Natural killer cell (primary cell): ENCODE results near the gene NAT16. TPM values are rescaled to one million over a fixed set of nuclear protein-coding genes. Genes with fewer than 3 reads are reported as not detected.

ENCODE experiments used
- ATAC-seq, 3 donors: fragments of 150-1000 bp in 2 of 3; fragments of 200-7000 bp in 1 of 3; cut with Tn5 transposase; 1 replicate in 1 of 3; 2 replicates in 2 of 3; pipeline ENCODE4 v1.10.0; 2021; ENCODE audit warnings: mild to moderate bottlenecking in 2 of 3, moderate library complexity in 2 of 3
- DNase-seq, 2 donors: peaks; one replicate each; pipeline versions ENCODE4 v3.0.0 to v3.0.0-alpha.2; 2013 to 2021; ENCODE audit warnings: mixed read lengths in 1 of 2
- H3K27ac ChIP-seq: one replicate; pipeline ENCODE4 v1.5.1; 2013; ENCODE audit warnings: mild to moderate bottlenecking, low read length
- H3K27me3 ChIP-seq: one replicate; pipeline ENCODE4 v1.6.1; 2013; ENCODE audit warnings: low read length; ENCODE audit not compliant: control insufficient read depth, insufficient read depth
- H3K36me3 ChIP-seq: one replicate; pipeline ENCODE4 v1.6.1; 2013; ENCODE audit warnings: low read length; ENCODE audit not compliant: control insufficient read depth, insufficient read depth
- H3K4me1 ChIP-seq: one replicate; pipeline ENCODE4 v1.6.1; 2013; ENCODE audit warnings: low read length; ENCODE audit not compliant: control insufficient read depth, insufficient read depth
- H3K4me3 ChIP-seq: one replicate; pipeline ENCODE4 v1.5.1; 2013; ENCODE audit warnings: low read length
- H3K9me3 ChIP-seq: one replicate; pipeline ENCODE4 v1.6.1; 2013; ENCODE audit warnings: low read length; ENCODE audit not compliant: control insufficient read depth, insufficient read depth
- H3K27ac Mint-ChIP-seq, 2 donors: one replicate each; pipeline ENCODE4 v1.8.0; 2022; ENCODE audit warnings: mild to moderate bottlenecking in 2 of 2, mixed read lengths in 2 of 2, moderate library complexity in 1 of 2
- H3K27me3 Mint-ChIP-seq, 2 donors: one replicate each; pipeline ENCODE4 v1.8.0; 2022; ENCODE audit warnings: low read depth in 2 of 2, mixed read lengths in 2 of 2
- H3K36me3 Mint-ChIP-seq: one replicate; pipeline ENCODE4 v1.8.0; 2022; ENCODE audit warnings: mixed read lengths
- H3K4me1 Mint-ChIP-seq, 2 donors: one replicate each; pipeline ENCODE4 v1.8.0; 2022; ENCODE audit warnings: mixed read lengths in 2 of 2
- H3K4me3 Mint-ChIP-seq: one replicate; pipeline ENCODE4 v1.8.0; 2022; ENCODE audit warnings: mild to moderate bottlenecking, moderate library complexity, mixed read lengths
- H3K9me3 Mint-ChIP-seq, 2 donors: one replicate each; pipeline ENCODE4 v1.8.0; 2022; ENCODE audit warnings: mixed read lengths in 2 of 2
- CTCF ChIP-seq: fragments of 200-600 bp; IDR thresholded peaks from one replicate; pipeline ENCODE4 v1.8.0; 2022; ENCODE audit warnings: antibody characterized with exemption
- WGBS: methylation state at CpG from one replicate; pipeline ENCODE4 v1.1.7; 2013; ENCODE audit warnings: missing lambda C conversion rate; ENCODE audit not compliant: insufficient coverage; 5-methylcytosine and 5-hydroxymethylcytosine counted together
- intact Hi-C: fragments of 100-400 bp; cut with micrococcal nuclease; formaldehyde crosslinking; loops from one replicate; pipeline ENCODE4 v1.14.2; 2022
- total RNA-seq, 4 donors: library from RNA; stranded (reverse); fragments of 120-200 nt in 1 of 4; gene quantifications; one replicate each; pipeline versions ENCODE4 v1.2.3 to v1.2.4, GENCODE V29; 2013 to 2022

The NAT16 gene
- total RNA-seq, 3 donors from 2014 or later (not counting 1 experiment from before 2014, with no cell fraction given), result not detected

GRCh38 chr7:101195884-101196283 is 15.8 kb upstream of the NAT16 start:
- WGBS, result 82% methylated on average over 17 of the region's 17 CpGs
- intact Hi-C loops, result no loop called here
- Mint-ChIP-seq H3K36me3 (no peaks in the 10 kb centered on the region), H3K9me3 (no peaks in the 10 kb centered on the region), H3K4me3 (no peak overlapping the region), H3K4me1 (peaks cover 0 to 11% of the 10 kb centered on the region in 2 donors), H3K27ac (no peak overlapping the region), H3K27me3 (peaks cover 0 to 13% of the 10 kb centered on the region in 2 donors)
- no peak for DNase-seq
- H3K27me3 ChIP-seq, result peaks cover 9% of the 10 kb centered on the region
- no peak for ATAC-seq
- TF ChIP-seq CTCF, result no peak
- no peaks in the 10 kb centered on the region for H3K9me3 ChIP-seq
- H3K4me3 ChIP-seq, result no peak overlapping the region
- no peak overlapping the region for H3K27ac ChIP-seq
- no peaks in the 10 kb centered on the region for H3K36me3 ChIP-seq
- H3K4me1 ChIP-seq, result peaks cover 8% of the 10 kb centered on the region

DNA sequence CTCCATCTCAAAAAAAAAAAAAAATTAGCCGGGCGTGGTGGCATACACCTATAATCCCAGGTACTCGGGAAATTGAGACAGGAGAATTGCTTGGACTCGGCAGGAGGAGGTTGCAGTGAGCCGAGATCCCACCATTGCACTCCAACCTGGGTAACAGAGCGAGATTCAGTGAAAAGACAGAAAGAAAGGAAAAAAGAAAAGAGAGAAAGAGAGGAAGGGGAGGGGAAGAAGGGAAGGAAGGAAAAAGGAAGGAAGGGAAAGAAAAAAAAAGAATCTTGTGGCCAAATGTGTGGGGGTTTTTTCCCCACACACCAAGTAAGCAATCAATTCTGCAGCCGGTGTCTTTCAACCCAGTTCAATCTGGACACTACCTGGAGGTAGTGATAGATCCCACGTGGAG is 9.0 kb upstream of the NAT16 start:
- no peak overlapping the region for H3K27ac Mint-ChIP-seq

DNA sequence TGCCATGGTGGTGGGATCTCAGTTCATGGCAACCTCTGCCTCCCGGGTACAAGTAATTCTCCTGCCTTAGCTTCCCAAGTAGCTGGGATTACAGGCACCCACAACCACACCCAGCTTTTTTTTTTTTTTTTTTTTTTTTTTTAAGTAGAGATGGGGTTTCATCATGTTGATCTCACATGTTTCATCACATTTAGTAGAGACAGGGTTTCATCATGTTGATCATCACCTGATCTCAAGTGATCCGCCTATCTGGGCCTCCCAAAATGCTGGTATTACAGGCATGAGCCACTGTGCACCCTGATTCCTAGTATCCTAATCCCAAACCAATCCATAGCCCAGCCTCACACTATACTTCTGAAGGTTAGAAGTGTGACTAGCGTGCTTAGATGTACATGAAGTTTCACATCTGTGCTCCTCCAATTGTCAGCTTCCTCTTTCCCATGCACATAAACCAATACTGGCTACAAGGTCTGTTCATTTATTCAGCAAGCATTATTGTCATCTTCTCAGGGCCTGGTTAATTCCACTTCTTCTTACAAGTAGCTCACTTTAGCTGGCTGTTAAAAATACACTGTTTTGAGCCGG is 6.8 kb upstream of the NAT16 start:
- 78% methylated on average over 3 of the region's 4 CpGs for WGBS
- Mint-ChIP-seq H3K4me3 (no peak overlapping the region), H3K36me3 (no peaks in the 10 kb centered on the region), H3K27ac (no peak overlapping the region), H3K4me1 (peaks cover 6% of the 10 kb centered on the region in 2 donors), H3K27me3 (peaks cover 9 to 22% of the 10 kb centered on the region in 2 donors), H3K9me3 (no peaks in the 10 kb centered on the region)
- DNase-seq (no peak), ATAC-seq (no peak)
- H3K4me1 ChIP-seq, result no peaks in the 10 kb centered on the region
- H3K36me3 ChIP-seq, result no peaks in the 10 kb centered on the region
- no peaks in the 10 kb centered on the region for H3K9me3 ChIP-seq
- no peak overlapping the region for H3K4me3 ChIP-seq
- H3K27me3 ChIP-seq, result peaks cover 2% of the 10 kb centered on the region
- no peak for TF ChIP-seq CTCF
- intact Hi-C loops, result no loop called here
- H3K27ac ChIP-seq, result no peak overlapping the region

More for the DNA sequence above, 9.0 kb upstream of the NAT16 start:
- H3K9me3 Mint-ChIP-seq, result no peaks in the 10 kb centered on the region
- DNase-seq (no peak), ATAC-seq (no peak)
- intact Hi-C loops, result no loop called here
- Histone ChIP-seq H3K4me1 (peaks cover 6% of the 10 kb centered on the region), H3K4me3 (no peak overlapping the region), H3K9me3 (no peaks in the 10 kb centered on the region), H3K27ac (no peak overlapping the region), H3K36me3 (no peaks in the 10 kb centered on the region), H3K27me3 (no peaks in the 10 kb centered on the region)
- no peak for TF ChIP-seq CTCF
- H3K36me3 Mint-ChIP-seq, result no peaks in the 10 kb centered on the region
- no peak overlapping the region for H3K4me3 Mint-ChIP-seq
- H3K27me3 Mint-ChIP-seq, result peaks cover 0 to 16% of the 10 kb centered on the region in 2 donors
- H3K4me1 Mint-ChIP-seq, result peaks cover 0 to 4% of the 10 kb centered on the region in 2 donors
- WGBS, result 85% methylated on average over 8 of the region's 8 CpGs

DNA sequence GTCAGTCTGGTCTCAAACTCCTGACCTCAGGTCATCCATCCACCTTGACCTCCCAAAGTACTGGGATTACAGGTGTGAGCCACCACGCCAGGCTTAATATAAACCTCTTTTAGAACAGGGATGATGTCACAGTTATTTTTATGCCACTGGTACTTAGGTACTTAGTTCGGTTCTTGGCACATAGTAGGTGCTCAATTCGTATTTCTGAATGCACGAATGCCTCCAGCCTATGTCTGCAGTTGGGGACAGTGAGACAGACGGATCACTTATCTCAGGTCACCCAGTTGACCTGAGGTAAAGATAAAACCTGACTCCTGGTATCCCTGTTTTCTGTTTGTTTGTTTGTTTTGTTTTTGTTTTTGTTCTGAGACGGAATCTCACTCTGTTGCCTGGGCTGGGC is 6.1 kb upstream of the NAT16 start:
- Mint-ChIP-seq H3K27ac (no peak overlapping the region), H3K4me1 (peaks cover 6% of the 10 kb centered on the region in 2 donors), H3K9me3 (no peaks in the 10 kb centered on the region), H3K27me3 (peaks cover 11 to 24% of the 10 kb centered on the region in 2 donors), H3K36me3 (no peaks in the 10 kb centered on the region), H3K4me3 (no peak overlapping the region)
- Histone ChIP-seq H3K27me3 (peaks cover 4% of the 10 kb centered on the region), H3K4me1 (no peaks in the 10 kb centered on the region), H3K9me3 (no peaks in the 10 kb centered on the region), H3K27ac (no peak overlapping the region), H3K36me3 (no peaks in the 10 kb centered on the region), H3K4me3 (no peak overlapping the region)
- ATAC-seq (no peak), DNase-seq (no peak)
- intact Hi-C loops, result no loop called here
- no peak for TF ChIP-seq CTCF
- WGBS, result 78% methylated on average over 6 of the region's 6 CpGs
